ENCODE data around the gene FARSA. TPM values are rescaled to one million over a fixed set of nuclear protein-coding genes. Genes with fewer than 3 reads are reported as not detected.
A peak's percentile ranks its signal among the peaks of the same experiment; 100 is the strongest.

Gene FARSA
- total and polyA plus RNA-seq, 2 of the 13 experiments (the other 11 are each of a cell fraction or from before 2014, with no cell fraction given) = 25.9 to 72.0 TPM

GRCh38 chr19:12945479-12946091 lies 12.1 kb upstream of the FARSA start, which contains the start of gene RAD23A (continued):
- TF ChIP-seq ELK4 (CRISPR knock-in tag; IDR thresholded peaks at IDR 0.05; ENCODE audit: borderline replicate concordance) (peak; percentile 81; the same call in 1 of the 2 replicates), SPEN (CRISPR knock-in tag; IDR thresholded peaks at IDR 0.05; ENCODE audit: low read depth) (peak; percentile 83), MIXL1 (CRISPR knock-in tag; IDR thresholded peaks at IDR 0.05) (peak; percentile 84), ZNF572 (CRISPR knock-in tag; IDR thresholded peaks at IDR 0.05) (no peak), ZFP36L2 (CRISPR knock-in tag; IDR thresholded peaks at IDR 0.05) (no peak), STAT5B (CRISPR knock-in tag; IDR thresholded peaks at IDR 0.05) (no peak), TCF7L2 (IDR thresholded peaks at IDR 0.05; ENCODE audit: low read depth, low read length) (no peak), GLMP (CRISPR knock-in tag; IDR thresholded peaks at IDR 0.05; ENCODE audit: borderline replicate concordance) (no peak), ZNF446 (CRISPR knock-in tag; IDR thresholded peaks at IDR 0.05) (no peak), MXD1 (CRISPR knock-in tag; IDR thresholded peaks at IDR 0.05) (peak; percentile 80), NFKB2 (CRISPR knock-in tag; IDR thresholded peaks at IDR 0.05; ENCODE audit: borderline replicate concordance) (peak; percentile 90; the same call in 1 of the 2 replicates), RFX1 (IDR thresholded peaks at IDR 0.05) (no peak), ZSCAN29 (CRISPR knock-in tag; conservative IDR thresholded peaks at IDR 0.05) (no peak), ZNF329 (CRISPR knock-in tag; IDR thresholded peaks at IDR 0.05; ENCODE audit: low read depth) (0 out of 2 replicates have a peak, but pooled peaks have one; percentile 48), NRL (CRISPR knock-in tag; IDR thresholded peaks at IDR 0.05; ENCODE audit: borderline replicate concordance) (no peak; the same call in 1 of the 2 replicates), ZNF589 (CRISPR knock-in tag; conservative IDR thresholded peaks at IDR 0.05) (no peak), HMGXB3 (CRISPR knock-in tag; IDR thresholded peaks at IDR 0.05; ENCODE audit: borderline replicate concordance) (peak; percentile 70; the same call in 1 of the 2 replicates), AKNA (CRISPR knock-in tag; IDR thresholded peaks at IDR 0.05; ENCODE audit: borderline replicate concordance) (0 out of 2 replicates have a peak, but pooled peaks have one; percentile 19)

Measured in HepG2 (cell line).